GM12892 (cell line): ENCODE data around the gene RASSF5.

Source experiments
- POLR2A ChIP-seq: IDR thresholded peaks from 2 replicates; pipeline ENCODE4 v1.6.1; 2011; ENCODE audit warnings: low read depth, low read length, control low read depth
- POLR2AphosphoS5 ChIP-seq: IDR thresholded peaks from 2 replicates; pipeline ENCODE4 v1.6.1; 2011; ENCODE audit warnings: low read depth, low read length, control low read depth
- TAF1 ChIP-seq: IDR thresholded peaks from 2 replicates; pipeline ENCODE4 v1.6.1; 2011; ENCODE audit warnings: low read depth, mild to moderate bottlenecking, control low read depth, low read length, borderline replicate concordance

DNA sequence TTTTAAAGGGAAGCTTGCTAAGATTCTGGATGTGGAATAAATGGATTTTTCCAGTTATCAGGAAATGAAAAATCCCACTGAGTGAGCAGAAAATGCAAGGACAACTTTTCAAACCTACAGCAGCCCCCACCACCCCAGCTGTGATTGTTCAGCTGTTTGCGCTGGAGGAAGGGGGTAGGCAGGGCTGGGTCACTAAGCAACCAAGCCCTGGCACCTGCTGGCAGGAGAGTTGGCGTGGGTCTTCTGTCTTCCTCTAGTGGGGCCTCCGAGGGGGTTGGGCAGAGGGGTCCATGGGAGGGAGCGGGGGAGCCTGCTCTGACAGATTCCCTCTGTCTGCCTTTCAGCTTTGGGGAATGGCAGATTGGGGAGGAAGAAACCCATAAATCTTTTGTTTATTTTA lies 59.7 kb downstream of the RASSF5 start:
- no peak for TF ChIP-seq POLR2A
- TF ChIP-seq POLR2AphosphoS5 = no peak
- no peak for TF ChIP-seq TAF1
